Astrocyte (in vitro differentiated cells and primary cell): ENCODE results near the gene LCLAT1. TPM values are rescaled to one million over a fixed set of nuclear protein-coding genes. Genes with fewer than 3 reads are reported as not detected.

Source experiments
- DNase-seq: peaks from one replicate; pipeline ENCODE4 v3.0.0-alpha.2; 2010; ENCODE audit warnings: low read depth
- FAIRE-seq: peaks from 2 replicates; lab custom pipeline; 2011; peaks lifted over from hg19 to GRCh38; lab: Jason Lieb, UNC
- H2AFZ ChIP-seq: 2 replicates; pipeline ENCODE4 v1.6.0; 2012; ENCODE audit warnings: low read depth, low read length, inconsistent platforms
- H3K27ac ChIP-seq: 2 replicates; pipeline ENCODE4 v1.5.1; 2011; ENCODE audit warnings: low read depth, low read length, inconsistent platforms
- H3K27me3 ChIP-seq: 2 replicates; pipeline ENCODE4 v1.6.0; 2011; ENCODE audit warnings: low read length, inconsistent platforms; ENCODE audit not compliant: insufficient read depth
- H3K36me3 ChIP-seq: 2 replicates; pipeline ENCODE4 v1.5.1; 2011; ENCODE audit warnings: low read length, inconsistent platforms; ENCODE audit not compliant: insufficient read depth
- H3K4me1 ChIP-seq: 2 replicates; pipeline ENCODE4 v1.5.1; 2011; ENCODE audit warnings: low read length, inconsistent platforms; ENCODE audit not compliant: insufficient read depth
- H3K4me2 ChIP-seq: 2 replicates; pipeline ENCODE4 v1.6.0; 2012; ENCODE audit warnings: low read length, inconsistent platforms
- H3K4me3 ChIP-seq: 2 replicates; pipeline ENCODE4 v1.5.1; 2011; ENCODE audit warnings: low read depth, mild to moderate bottlenecking, low read length, inconsistent platforms; ENCODE audit not compliant: insufficient read depth
- H3K79me2 ChIP-seq: 2 replicates; pipeline ENCODE4 v1.6.0; 2012; ENCODE audit warnings: mild to moderate bottlenecking, low read length, inconsistent platforms; ENCODE audit not compliant: insufficient read depth
- H3K9ac ChIP-seq: 2 replicates; pipeline ENCODE4 v1.6.0; 2012; ENCODE audit warnings: mild to moderate bottlenecking, low read length, inconsistent platforms
- H3K9me3 ChIP-seq: 2 replicates; pipeline ENCODE4 v1.5.1; 2012; ENCODE audit warnings: low read depth, mild to moderate bottlenecking, low read length, inconsistent platforms; ENCODE audit not compliant: insufficient read depth
- H4K20me1 ChIP-seq: 2 replicates; pipeline ENCODE4 v1.6.0; 2012; ENCODE audit warnings: low read length, inconsistent platforms; ENCODE audit not compliant: insufficient read depth
- H3K27ac Mint-ChIP-seq: one replicate; pipeline ENCODE4 v1.8.0; 2021; ENCODE audit warnings: mild to moderate bottlenecking, mixed read lengths; ENCODE audit not compliant: unreplicated experiment
- H3K27me3 Mint-ChIP-seq: one replicate; pipeline ENCODE4 v1.8.0; 2021; ENCODE audit warnings: low read depth, mixed read lengths; ENCODE audit not compliant: unreplicated experiment
- H3K36me3 Mint-ChIP-seq: one replicate; pipeline ENCODE4 v1.8.0; 2021; ENCODE audit warnings: low read depth, mixed read lengths; ENCODE audit not compliant: unreplicated experiment
- H3K4me1 Mint-ChIP-seq: one replicate; pipeline ENCODE4 v1.8.0; 2021; ENCODE audit warnings: low read depth, mixed read lengths; ENCODE audit not compliant: unreplicated experiment
- H3K4me3 Mint-ChIP-seq: one replicate; pipeline ENCODE4 v1.8.0; 2021; ENCODE audit warnings: mild to moderate bottlenecking, moderate library complexity, mixed read lengths; ENCODE audit not compliant: unreplicated experiment
- H3K9me3 Mint-ChIP-seq: one replicate; pipeline ENCODE4 v1.8.0; 2021; ENCODE audit warnings: mild to moderate bottlenecking, mixed read lengths; ENCODE audit not compliant: unreplicated experiment
- EZH2 ChIP-seq: IDR thresholded peaks from 2 replicates; pipeline ENCODE4 v1.6.1; 2012; ENCODE audit warnings: mild to moderate bottlenecking, low read length, inconsistent platforms; ENCODE audit not compliant: insufficient read depth
- total RNA-seq: library from RNA; stranded (reverse); gene quantifications from 2 replicates; pipeline ENCODE4 v1.2.1, GENCODE V29; 2021
- TF ChIP-seq, protein P1 (sequence below): IDR thresholded peaks from 2 replicates; pipeline ENCODE4 v1.5.1; 2011; ENCODE audit warnings: low read depth, mild to moderate bottlenecking, inconsistent platforms, low read length, moderate library complexity; ENCODE audit not compliant: insufficient read depth

Gene LCLAT1
- total RNA-seq, 1 donor from 2014 or later = 17.5 TPM

DNA sequence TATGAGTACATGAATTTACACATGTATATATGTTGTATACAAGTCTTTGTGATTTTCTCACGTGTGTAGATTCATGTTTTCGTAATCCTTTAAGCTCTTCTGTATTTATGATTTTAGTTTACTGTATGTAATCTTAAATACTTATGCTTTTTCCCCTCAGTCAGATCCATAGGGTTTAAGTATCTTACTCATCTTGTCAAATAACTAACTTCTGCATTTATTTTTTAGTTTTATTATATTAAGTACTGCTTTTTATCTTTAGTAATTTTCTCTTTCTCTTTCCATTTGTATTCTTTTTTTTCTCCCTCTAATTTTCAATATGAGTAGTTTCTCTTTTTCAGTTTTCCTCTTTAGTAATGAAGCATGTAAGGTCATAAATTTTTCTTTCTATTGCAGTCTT is 179.4 kb downstream of the LCLAT1 start:
- DNase-seq (no peak), FAIRE-seq (no peak)
- Histone ChIP-seq H3K4me3 (no peak overlapping the region), H2AFZ (no peak overlapping the region), H3K4me2 (no peak overlapping the region), H3K27ac (no peak overlapping the region), H3K79me2 (no peaks in the 10 kb centered on the region), H3K4me1 (peaks cover 5% of the 10 kb centered on the region), H3K27me3 (no peaks in the 10 kb centered on the region), H4K20me1 (no peaks in the 10 kb centered on the region), H3K36me3 (no peaks in the 10 kb centered on the region), H3K9ac (no peak overlapping the region), H3K9me3 (no peaks in the 10 kb centered on the region)
- Mint-ChIP-seq H3K4me3 (no peak overlapping the region), H3K27ac (no peak overlapping the region), H3K27me3 (no peaks in the 10 kb centered on the region), H3K9me3 (no peaks in the 10 kb centered on the region), H3K4me1 (peaks cover 27% of the 10 kb centered on the region), H3K36me3 (no peaks in the 10 kb centered on the region)
- TF ChIP-seq, protein P1, sequence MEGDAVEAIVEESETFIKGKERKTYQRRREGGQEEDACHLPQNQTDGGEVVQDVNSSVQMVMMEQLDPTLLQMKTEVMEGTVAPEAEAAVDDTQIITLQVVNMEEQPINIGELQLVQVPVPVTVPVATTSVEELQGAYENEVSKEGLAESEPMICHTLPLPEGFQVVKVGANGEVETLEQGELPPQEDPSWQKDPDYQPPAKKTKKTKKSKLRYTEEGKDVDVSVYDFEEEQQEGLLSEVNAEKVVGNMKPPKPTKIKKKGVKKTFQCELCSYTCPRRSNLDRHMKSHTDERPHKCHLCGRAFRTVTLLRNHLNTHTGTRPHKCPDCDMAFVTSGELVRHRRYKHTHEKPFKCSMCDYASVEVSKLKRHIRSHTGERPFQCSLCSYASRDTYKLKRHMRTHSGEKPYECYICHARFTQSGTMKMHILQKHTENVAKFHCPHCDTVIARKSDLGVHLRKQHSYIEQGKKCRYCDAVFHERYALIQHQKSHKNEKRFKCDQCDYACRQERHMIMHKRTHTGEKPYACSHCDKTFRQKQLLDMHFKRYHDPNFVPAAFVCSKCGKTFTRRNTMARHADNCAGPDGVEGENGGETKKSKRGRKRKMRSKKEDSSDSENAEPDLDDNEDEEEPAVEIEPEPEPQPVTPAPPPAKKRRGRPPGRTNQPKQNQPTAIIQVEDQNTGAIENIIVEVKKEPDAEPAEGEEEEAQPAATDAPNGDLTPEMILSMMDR = no peak
- no peak for TF ChIP-seq EZH2

DNA sequence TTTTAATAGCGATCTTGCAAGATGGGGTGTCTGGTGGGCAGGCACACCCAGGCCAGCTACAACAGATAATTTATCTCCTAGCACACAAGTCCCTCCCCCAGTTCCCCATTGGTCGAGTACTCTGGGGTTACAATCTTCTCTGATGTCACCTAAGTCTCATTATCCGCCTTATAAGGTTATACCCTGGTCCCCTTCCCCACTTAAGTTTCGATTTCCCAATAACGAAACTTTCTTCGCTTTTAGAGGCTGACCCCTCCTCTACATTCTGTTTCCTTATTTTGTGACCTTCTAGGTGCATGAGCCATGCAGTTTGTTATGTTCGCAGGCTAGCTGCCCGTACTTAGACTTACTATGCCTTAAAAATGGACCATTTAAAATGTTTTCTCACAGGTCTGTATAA is 180.1 kb downstream of the LCLAT1 start:
- Histone ChIP-seq H3K9ac (no peak overlapping the region), H3K4me1 (peaks cover 5% of the 10 kb centered on the region), H4K20me1 (no peaks in the 10 kb centered on the region), H3K27ac (no peak overlapping the region), H3K9me3 (no peaks in the 10 kb centered on the region), H3K36me3 (no peaks in the 10 kb centered on the region), H3K79me2 (no peaks in the 10 kb centered on the region), H2AFZ (no peak overlapping the region), H3K4me2 (no peak overlapping the region), H3K4me3 (no peak overlapping the region), H3K27me3 (no peaks in the 10 kb centered on the region)
- DNase-seq = no peak
- H3K9me3 Mint-ChIP-seq = no peaks in the 10 kb centered on the region
- H3K36me3 Mint-ChIP-seq = no peaks in the 10 kb centered on the region
- peaks cover 27% of the 10 kb centered on the region for H3K4me1 Mint-ChIP-seq
- peak overlapping the region; percentile 41 for H3K27ac Mint-ChIP-seq
- H3K4me3 Mint-ChIP-seq = no peak overlapping the region
- TF ChIP-seq, protein P1 = no peak
- TF ChIP-seq EZH2 = no peak
- FAIRE-seq = no peak
- no peaks in the 10 kb centered on the region for H3K27me3 Mint-ChIP-seq

DNA sequence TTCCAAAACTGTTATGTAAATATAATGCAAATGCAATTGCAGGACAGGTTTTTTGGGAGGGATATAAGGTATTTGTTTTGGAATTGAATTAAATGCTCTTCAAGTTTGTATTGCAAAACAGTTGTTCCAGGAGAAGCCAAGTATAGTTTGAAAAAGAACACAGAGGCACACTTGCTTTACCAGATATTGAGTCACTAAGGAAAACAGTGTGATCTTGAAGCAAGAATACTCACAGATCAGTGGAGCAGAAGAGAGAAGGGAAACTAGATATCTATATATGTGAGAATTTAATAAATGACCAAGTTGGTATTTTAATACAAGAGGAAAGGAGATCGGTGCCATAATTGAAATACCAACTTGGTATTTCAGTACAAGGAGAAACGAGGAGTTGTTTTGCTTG is 181.3 kb downstream of the LCLAT1 start:
- FAIRE-seq = no peak
- H3K4me3 ChIP-seq = no peak overlapping the region
- TF ChIP-seq, protein P1 = no peak
- TF ChIP-seq EZH2 = no peak
- H3K9ac ChIP-seq = no peak overlapping the region
- DNase-seq = peak; percentile 26
- H3K4me1 ChIP-seq = peaks cover 5% of the 10 kb centered on the region
- H3K27me3 ChIP-seq = no peaks in the 10 kb centered on the region
- no peaks in the 10 kb centered on the region for H3K79me2 ChIP-seq
- Mint-ChIP-seq H3K27me3 (no peaks in the 10 kb centered on the region), H3K4me1 (peaks cover 27% of the 10 kb centered on the region), H3K36me3 (no peaks in the 10 kb centered on the region), H3K9me3 (no peaks in the 10 kb centered on the region), H3K27ac (peak overlapping the region; percentile 13), H3K4me3 (no peak overlapping the region)
- H3K4me2 ChIP-seq = no peak overlapping the region
- H3K9me3 ChIP-seq = no peaks in the 10 kb centered on the region
- no peak overlapping the region for H3K27ac ChIP-seq
- no peak overlapping the region for H2AFZ ChIP-seq
- no peaks in the 10 kb centered on the region for H3K36me3 ChIP-seq
- H4K20me1 ChIP-seq = no peaks in the 10 kb centered on the region
